ENCODE measurements around the gene STBD1.

- TF ChIP-seq CTCF (IDR thresholded peaks at IDR 0.05; ENCODE audit: low read depth, low read length), result no peak
- TF ChIP-seq EZH2phosphoT487 (IDR thresholded peaks at IDR 0.05; ENCODE audit: low read depth), result no peak
These were observed 12.8 kb upstream of the STBD1 start for GRCh38 chr4:76293772-76294171.
